ENCODE results near the gene JMJD8. TPM values are rescaled to one million over a fixed set of nuclear protein-coding genes. Genes with fewer than 3 reads are reported as not detected.

JMJD8 gene
- total RNA-seq, 1 donor from 2014 or later, result 61.1 TPM

GRCh38 chr16:682493-683395 is 1.4 kb downstream of the JMJD8 start:
- no peak for DNase-seq
- Mint-ChIP-seq H3K4me3 (peak overlapping the region; percentile 87), H3K4me1 (peaks cover 14% of the 10 kb centered on the region), H3K9me3 (no peaks in the 10 kb centered on the region), H3K27ac (peak overlapping the region; percentile 72), H3K36me3 (ENCODE audit: low read depth) (peaks cover 27% of the 10 kb centered on the region), H3K27me3 (no peaks in the 10 kb centered on the region)
- intact Hi-C loops (cut with micrococcal nuclease), result loop anchor here (5.0 kb wide), 1 partner anchor 45 kb away; the partner anchor contains the start of genes CCDC78 and HAGHL

GRCh38 chr16:681746-682427 is 2.2 kb downstream of the JMJD8 start:
- Mint-ChIP-seq H3K36me3 (ENCODE audit: low read depth) (peaks cover 27% of the 10 kb centered on the region), H3K9me3 (no peaks in the 10 kb centered on the region)

GRCh38 chr16:680967-681745 is 3.0 kb downstream of the JMJD8 start:
- peak; percentile 74 for DNase-seq

More at GRCh38 chr16:681746-682427, 2.2 kb downstream of the JMJD8 start:
- Mint-ChIP-seq H3K4me1 (peaks cover 14% of the 10 kb centered on the region), H3K4me3 (peak overlapping the region; percentile 87), H3K27me3 (no peaks in the 10 kb centered on the region), H3K27ac (peak overlapping the region; percentile 56)
- intact Hi-C loops (cut with micrococcal nuclease), result loop anchor here (5.0 kb wide), 1 partner anchor 45 kb away; the partner anchor contains the start of genes CCDC78 and HAGHL
- no peak for DNase-seq

GRCh38 chr16:680625-680945 is 3.5 kb downstream of the JMJD8 start:
- intact Hi-C loops (cut with micrococcal nuclease), result loop anchor here (5.0 kb wide), 1 partner anchor 47 kb away; the partner anchor contains the start of genes CCDC78 and HAGHL
- DNase-seq, result no peak
- Mint-ChIP-seq H3K9me3 (no peaks in the 10 kb centered on the region), H3K27ac (no peak overlapping the region), H3K27me3 (no peaks in the 10 kb centered on the region), H3K36me3 (ENCODE audit: low read depth) (peaks cover 20% of the 10 kb centered on the region), H3K4me3 (peak overlapping the region; percentile 87), H3K4me1 (peaks cover 14% of the 10 kb centered on the region)

More at GRCh38 chr16:680967-681745, 3.0 kb downstream of the JMJD8 start:
- H3K27me3 Mint-ChIP-seq, result no peaks in the 10 kb centered on the region
- H3K4me3 Mint-ChIP-seq, result peak overlapping the region; percentile 87
- H3K9me3 Mint-ChIP-seq, result no peaks in the 10 kb centered on the region
- intact Hi-C loops (cut with micrococcal nuclease), result loop anchor here (5.0 kb wide), 1 partner anchor 46 kb away; the partner anchor contains the start of genes CCDC78 and HAGHL
- peaks cover 14% of the 10 kb centered on the region for H3K4me1 Mint-ChIP-seq
- peaks cover 24% of the 10 kb centered on the region for H3K36me3 Mint-ChIP-seq (ENCODE audit: low read depth)
- H3K27ac Mint-ChIP-seq, result peak overlapping the region; percentile 56

- peak within 1 kb of the TSS; percentile 87 for H3K4me3 Mint-ChIP-seq
- peak within 1 kb of the TSS; percentile 84 for H3K27ac Mint-ChIP-seq
- peak; percentile 96 for DNase-seq
- peaks cover 16% of the 10 kb centered on the region for H3K4me1 Mint-ChIP-seq
- peaks cover 22% of the 10 kb centered on the region for H3K36me3 Mint-ChIP-seq (ENCODE audit: low read depth)
- H3K27me3 Mint-ChIP-seq, result peaks cover 3% of the 10 kb centered on the region
- H3K9me3 Mint-ChIP-seq, result no peaks in the 10 kb centered on the region
- intact Hi-C loops (cut with micrococcal nuclease), result loop anchor here (1.0 to 5.0 kb wide), 2 partner anchors 12 to 47 kb away; partner anchors contain the start of genes CCDC78, HAGHL and RHOT2
Observed at GRCh38 chr16:679814-680624, 4.1 kb downstream of the JMJD8 start, which contains the start of gene STUB1. Gene STUB1, plus strand, starts transcription at chr16:680410. Its CDS starts 116 bp downstream, at chr16:680526.

- DNase-seq, result peak; percentile 87
- Mint-ChIP-seq H3K4me1 (peaks cover 16% of the 10 kb centered on the region), H3K4me3 (peak overlapping the region; percentile 83), H3K9me3 (no peaks in the 10 kb centered on the region), H3K27me3 (peaks cover 5% of the 10 kb centered on the region), H3K36me3 (ENCODE audit: low read depth) (peaks cover 22% of the 10 kb centered on the region), H3K27ac (peak overlapping the region; percentile 75)
- intact Hi-C loops (cut with micrococcal nuclease), result loop anchor here (1.0 kb wide), 1 partner anchor 11 kb away; the partner anchor contains the start of gene RHOT2
Observed at GRCh38 chr16:678858-679813, 5.0 kb downstream of the JMJD8 start.

GRCh38 chr16:678209-678857 is 5.8 kb downstream of the JMJD8 start:
- Mint-ChIP-seq H3K4me3 (no peak overlapping the region), H3K9me3 (no peaks in the 10 kb centered on the region), H3K27ac (no peak overlapping the region), H3K4me1 (peaks cover 16% of the 10 kb centered on the region), H3K27me3 (peaks cover 5% of the 10 kb centered on the region), H3K36me3 (ENCODE audit: low read depth) (peaks cover 25% of the 10 kb centered on the region)
- no peak for DNase-seq
- intact Hi-C loops (cut with micrococcal nuclease), result no loop called here

GRCh38 chr16:677316-678190 is 6.6 kb downstream of the JMJD8 start:
- Mint-ChIP-seq H3K36me3 (ENCODE audit: low read depth) (peaks cover 24% of the 10 kb centered on the region), H3K4me1 (peaks cover 14% of the 10 kb centered on the region), H3K27ac (no peak overlapping the region), H3K27me3 (peaks cover 5% of the 10 kb centered on the region), H3K9me3 (no peaks in the 10 kb centered on the region), H3K4me3 (no peak overlapping the region)
- no peak for DNase-seq
- intact Hi-C loops (cut with micrococcal nuclease), result no loop called here

GRCh38 chr16:676913-677312 is 7.2 kb downstream of the JMJD8 start:
- Mint-ChIP-seq H3K4me1 (peaks cover 11% of the 10 kb centered on the region), H3K27ac (no peak overlapping the region), H3K27me3 (peaks cover 5% of the 10 kb centered on the region), H3K9me3 (no peaks in the 10 kb centered on the region), H3K36me3 (ENCODE audit: low read depth) (peaks cover 19% of the 10 kb centered on the region), H3K4me3 (no peak overlapping the region)
- no peak for DNase-seq
- intact Hi-C loops (cut with micrococcal nuclease), result no loop called here

GRCh38 chr16:676565-676902 is 7.6 kb downstream of the JMJD8 start:
- H3K36me3 Mint-ChIP-seq (ENCODE audit: low read depth), result peaks cover 15% of the 10 kb centered on the region
- peaks cover 5% of the 10 kb centered on the region for H3K27me3 Mint-ChIP-seq
- no peak overlapping the region for H3K4me3 Mint-ChIP-seq
- H3K9me3 Mint-ChIP-seq, result no peaks in the 10 kb centered on the region
- no peak overlapping the region for H3K27ac Mint-ChIP-seq
- intact Hi-C loops (cut with micrococcal nuclease), result no loop called here
- no peak for DNase-seq
- peaks cover 9% of the 10 kb centered on the region for H3K4me1 Mint-ChIP-seq

Measured in activated CD4-positive, alpha-beta T cell treated with anti-CD3 and anti-CD28 coated beads, Interleukin-2, amount 10 ng/mL, durations not matched to agents 24 days and 14 days (primary cell).